Glutamatergic neuron (in vitro differentiated cells): ENCODE measurements around the gene IL22RA2. TPM values are rescaled to one million over a fixed set of nuclear protein-coding genes. Genes with fewer than 3 reads are reported as not detected.

Experiments used
- DNase-seq: peaks from one replicate; pipeline ENCODE4 v3.0.0; 2022
- H3K27ac Mint-ChIP-seq: one replicate; pipeline ENCODE4 v1.8.0; 2020; ENCODE audit warnings: mild to moderate bottlenecking, mixed read lengths, inconsistent platforms; ENCODE audit not compliant: unreplicated experiment
- H3K27me3 Mint-ChIP-seq: one replicate; pipeline ENCODE4 v1.8.0; 2020; ENCODE audit warnings: mild to moderate bottlenecking, moderate library complexity, mixed read lengths, inconsistent platforms; ENCODE audit not compliant: unreplicated experiment
- H3K36me3 Mint-ChIP-seq: one replicate; pipeline ENCODE4 v1.8.0; 2020; ENCODE audit warnings: mild to moderate bottlenecking, mixed read lengths, inconsistent platforms; ENCODE audit not compliant: unreplicated experiment
- H3K4me1 Mint-ChIP-seq: one replicate; pipeline ENCODE4 v1.8.0; 2020; ENCODE audit warnings: mild to moderate bottlenecking, low read depth, mixed read lengths, inconsistent platforms; ENCODE audit not compliant: unreplicated experiment
- H3K4me3 Mint-ChIP-seq: one replicate; pipeline ENCODE4 v1.8.0; 2020; ENCODE audit warnings: mild to moderate bottlenecking, mixed read lengths, inconsistent platforms; ENCODE audit not compliant: unreplicated experiment
- H3K9me3 Mint-ChIP-seq: one replicate; pipeline ENCODE4 v1.8.0; 2020; ENCODE audit warnings: mild to moderate bottlenecking, moderate library complexity, mixed read lengths, inconsistent platforms; ENCODE audit not compliant: unreplicated experiment
- total RNA-seq: library from RNA; stranded (reverse); fragmentation: NEBNext Ultra II Directional; extraction: Animal tissue kit (Norgen Biotek cat#: 25700); gene quantifications from one replicate; pipeline ENCODE4 v1.2.1, GENCODE V29; 2021; ENCODE audit not compliant: unreplicated experiment
- TF ChIP-seq, protein P1 (sequence below): fragments of 200-600 bp; sonication (generic); IDR thresholded peaks from one replicate; pipeline ENCODE4 v1.5.0; 2021; ENCODE audit not compliant: partially characterized antibody, unreplicated experiment

The IL22RA2 gene
- total RNA-seq, 1 donor from 2014 or later, result not detected

- no peaks in the 10 kb centered on the region for H3K27me3 Mint-ChIP-seq
- no peak overlapping the region for H3K4me3 Mint-ChIP-seq
- no peak for DNase-seq
- peaks cover under 1% of the 10 kb centered on the region for H3K4me1 Mint-ChIP-seq
- peaks cover 4% of the 10 kb centered on the region for H3K36me3 Mint-ChIP-seq
- no peak overlapping the region for H3K27ac Mint-ChIP-seq
- peaks cover 1% of the 10 kb centered on the region for H3K9me3 Mint-ChIP-seq
- TF ChIP-seq, protein P1, sequence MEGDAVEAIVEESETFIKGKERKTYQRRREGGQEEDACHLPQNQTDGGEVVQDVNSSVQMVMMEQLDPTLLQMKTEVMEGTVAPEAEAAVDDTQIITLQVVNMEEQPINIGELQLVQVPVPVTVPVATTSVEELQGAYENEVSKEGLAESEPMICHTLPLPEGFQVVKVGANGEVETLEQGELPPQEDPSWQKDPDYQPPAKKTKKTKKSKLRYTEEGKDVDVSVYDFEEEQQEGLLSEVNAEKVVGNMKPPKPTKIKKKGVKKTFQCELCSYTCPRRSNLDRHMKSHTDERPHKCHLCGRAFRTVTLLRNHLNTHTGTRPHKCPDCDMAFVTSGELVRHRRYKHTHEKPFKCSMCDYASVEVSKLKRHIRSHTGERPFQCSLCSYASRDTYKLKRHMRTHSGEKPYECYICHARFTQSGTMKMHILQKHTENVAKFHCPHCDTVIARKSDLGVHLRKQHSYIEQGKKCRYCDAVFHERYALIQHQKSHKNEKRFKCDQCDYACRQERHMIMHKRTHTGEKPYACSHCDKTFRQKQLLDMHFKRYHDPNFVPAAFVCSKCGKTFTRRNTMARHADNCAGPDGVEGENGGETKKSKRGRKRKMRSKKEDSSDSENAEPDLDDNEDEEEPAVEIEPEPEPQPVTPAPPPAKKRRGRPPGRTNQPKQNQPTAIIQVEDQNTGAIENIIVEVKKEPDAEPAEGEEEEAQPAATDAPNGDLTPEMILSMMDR, result no peak
Measured at GRCh38 chr6:137097526-137097925, 75.9 kb downstream of the IL22RA2 start.

GRCh38 chr6:137097057-137097456 is 76.4 kb downstream of the IL22RA2 start:
- Mint-ChIP-seq H3K27ac (no peak overlapping the region), H3K4me1 (peaks cover 5% of the 10 kb centered on the region), H3K27me3 (no peaks in the 10 kb centered on the region), H3K4me3 (no peak overlapping the region), H3K9me3 (no peaks in the 10 kb centered on the region), H3K36me3 (no peaks in the 10 kb centered on the region)
- no peak for DNase-seq
- TF ChIP-seq, protein P1, result no peak

GRCh38 chr6:137095651-137096238 is 77.7 kb downstream of the IL22RA2 start:
- Mint-ChIP-seq H3K4me3 (no peak overlapping the region), H3K4me1 (peaks cover 5% of the 10 kb centered on the region), H3K27ac (no peak overlapping the region), H3K9me3 (no peaks in the 10 kb centered on the region), H3K27me3 (peaks cover 3% of the 10 kb centered on the region), H3K36me3 (no peaks in the 10 kb centered on the region)
- no peak for DNase-seq
- TF ChIP-seq, protein P1, result no peak

DNA sequence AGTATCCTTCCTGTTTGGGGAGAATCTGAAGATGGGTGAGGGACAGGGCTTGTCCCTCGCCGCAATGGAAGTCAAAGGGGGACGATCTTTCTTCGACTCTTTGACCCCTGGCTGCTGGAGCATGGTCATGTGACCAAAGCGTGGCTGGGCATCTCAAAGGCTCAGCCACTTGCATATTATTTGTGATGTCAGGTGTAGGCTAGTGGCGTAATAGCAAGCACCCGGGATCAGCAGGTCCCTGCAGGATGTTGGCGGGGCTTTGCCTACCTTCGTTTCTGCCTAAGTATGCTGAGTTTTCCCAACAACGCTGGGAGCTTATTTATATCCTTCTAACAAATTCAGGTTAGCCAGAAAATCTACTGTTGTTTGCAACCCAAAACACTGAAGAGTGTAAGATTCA is 78.4 kb downstream of the IL22RA2 start:
- Mint-ChIP-seq H3K36me3 (no peaks in the 10 kb centered on the region), H3K4me1 (peaks cover 5% of the 10 kb centered on the region), H3K27me3 (peaks cover 3% of the 10 kb centered on the region), H3K27ac (no peak overlapping the region), H3K4me3 (no peak overlapping the region), H3K9me3 (no peaks in the 10 kb centered on the region)
- DNase-seq, result no peak
- TF ChIP-seq, protein P1, result no peak

DNA sequence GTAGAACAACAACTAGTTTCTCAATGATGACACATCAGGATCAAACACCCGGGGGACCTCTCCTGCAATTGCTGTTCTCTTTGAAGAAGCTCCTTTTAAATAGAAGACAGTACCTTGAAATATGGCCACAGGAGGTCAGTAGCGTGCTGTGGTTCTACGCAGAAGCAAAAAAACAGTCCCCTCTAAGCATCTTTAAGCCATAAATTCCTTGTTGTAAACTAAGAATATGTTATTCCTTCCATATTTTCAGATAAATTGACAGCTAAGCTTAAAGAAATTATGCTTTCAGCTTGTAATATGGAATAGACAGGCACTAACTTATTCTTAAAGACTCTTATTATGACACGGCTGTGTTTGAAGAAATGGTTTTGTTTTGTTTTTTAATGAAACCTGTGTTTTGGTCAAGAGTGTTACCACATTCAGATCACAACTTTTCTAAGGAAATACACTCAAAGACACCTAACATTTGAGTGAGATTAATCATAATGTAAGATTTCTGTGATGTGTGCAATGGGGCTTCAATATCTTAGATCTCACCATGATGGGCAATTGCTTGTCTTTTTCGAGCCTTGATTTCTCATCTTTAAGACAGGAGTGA is 78.9 kb downstream of the IL22RA2 start:
- no peak overlapping the region for H3K27ac Mint-ChIP-seq
- peaks cover 3% of the 10 kb centered on the region for H3K27me3 Mint-ChIP-seq
- peak; percentile 61 for DNase-seq
- no peaks in the 10 kb centered on the region for H3K36me3 Mint-ChIP-seq
- H3K9me3 Mint-ChIP-seq, result no peaks in the 10 kb centered on the region
- H3K4me3 Mint-ChIP-seq, result no peak overlapping the region
- TF ChIP-seq, protein P1, result peak; percentile 63
- H3K4me1 Mint-ChIP-seq, result peaks cover 5% of the 10 kb centered on the region
